GM12865 (cell line): ENCODE measurements around the gene HDAC6.

Source experiments
- DNase-seq: peaks from one replicate; pipeline ENCODE4 v3.0.0; 2010; ENCODE audit warnings: low read depth
- H3K4me3 ChIP-seq: 2 replicates; pipeline ENCODE4 v1.5.1; 2011; ENCODE audit warnings: mild to moderate bottlenecking, low read depth, low read length, control low read depth
- TF ChIP-seq, protein P1 (sequence below): IDR thresholded peaks from 2 replicates; pipeline ENCODE4 v1.5.1; 2011; ENCODE audit warnings: low read length, control low read depth, low read depth, inconsistent platforms; ENCODE audit not compliant: insufficient read depth; ENCODE audit errors: missing control alignments

Gene HDAC6

DNA sequence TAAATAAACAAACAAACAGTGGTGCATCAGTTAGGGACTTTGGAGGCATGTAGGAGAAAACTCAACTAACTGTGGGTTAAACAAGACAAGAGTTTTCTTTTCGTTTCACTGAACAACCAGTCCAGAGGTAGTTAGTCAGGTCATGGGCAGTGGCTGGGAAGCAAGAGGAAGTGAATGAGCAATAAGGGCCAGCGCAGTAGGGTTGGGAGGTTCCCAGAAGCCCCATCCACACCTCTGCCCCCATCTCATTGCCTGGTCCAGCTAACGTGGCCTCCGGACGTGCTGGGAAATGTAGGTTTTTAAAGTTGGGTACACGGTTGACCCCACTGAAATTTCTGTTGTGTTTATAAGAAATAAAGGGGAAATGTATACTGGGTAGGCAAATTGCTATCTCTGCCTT is 31.6 kb upstream of the HDAC6 start:
- TF ChIP-seq, protein P1, sequence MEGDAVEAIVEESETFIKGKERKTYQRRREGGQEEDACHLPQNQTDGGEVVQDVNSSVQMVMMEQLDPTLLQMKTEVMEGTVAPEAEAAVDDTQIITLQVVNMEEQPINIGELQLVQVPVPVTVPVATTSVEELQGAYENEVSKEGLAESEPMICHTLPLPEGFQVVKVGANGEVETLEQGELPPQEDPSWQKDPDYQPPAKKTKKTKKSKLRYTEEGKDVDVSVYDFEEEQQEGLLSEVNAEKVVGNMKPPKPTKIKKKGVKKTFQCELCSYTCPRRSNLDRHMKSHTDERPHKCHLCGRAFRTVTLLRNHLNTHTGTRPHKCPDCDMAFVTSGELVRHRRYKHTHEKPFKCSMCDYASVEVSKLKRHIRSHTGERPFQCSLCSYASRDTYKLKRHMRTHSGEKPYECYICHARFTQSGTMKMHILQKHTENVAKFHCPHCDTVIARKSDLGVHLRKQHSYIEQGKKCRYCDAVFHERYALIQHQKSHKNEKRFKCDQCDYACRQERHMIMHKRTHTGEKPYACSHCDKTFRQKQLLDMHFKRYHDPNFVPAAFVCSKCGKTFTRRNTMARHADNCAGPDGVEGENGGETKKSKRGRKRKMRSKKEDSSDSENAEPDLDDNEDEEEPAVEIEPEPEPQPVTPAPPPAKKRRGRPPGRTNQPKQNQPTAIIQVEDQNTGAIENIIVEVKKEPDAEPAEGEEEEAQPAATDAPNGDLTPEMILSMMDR, result no peak
- H3K4me3 ChIP-seq, result no peak overlapping the region
- DNase-seq, result no peak

- H3K4me3 ChIP-seq, result no peak overlapping the region
- DNase-seq, result no peak
- TF ChIP-seq, protein P1, result no peak
These were observed 29.3 kb upstream of the HDAC6 start for GRCh38 chrX:48772602-48773001.

DNA sequence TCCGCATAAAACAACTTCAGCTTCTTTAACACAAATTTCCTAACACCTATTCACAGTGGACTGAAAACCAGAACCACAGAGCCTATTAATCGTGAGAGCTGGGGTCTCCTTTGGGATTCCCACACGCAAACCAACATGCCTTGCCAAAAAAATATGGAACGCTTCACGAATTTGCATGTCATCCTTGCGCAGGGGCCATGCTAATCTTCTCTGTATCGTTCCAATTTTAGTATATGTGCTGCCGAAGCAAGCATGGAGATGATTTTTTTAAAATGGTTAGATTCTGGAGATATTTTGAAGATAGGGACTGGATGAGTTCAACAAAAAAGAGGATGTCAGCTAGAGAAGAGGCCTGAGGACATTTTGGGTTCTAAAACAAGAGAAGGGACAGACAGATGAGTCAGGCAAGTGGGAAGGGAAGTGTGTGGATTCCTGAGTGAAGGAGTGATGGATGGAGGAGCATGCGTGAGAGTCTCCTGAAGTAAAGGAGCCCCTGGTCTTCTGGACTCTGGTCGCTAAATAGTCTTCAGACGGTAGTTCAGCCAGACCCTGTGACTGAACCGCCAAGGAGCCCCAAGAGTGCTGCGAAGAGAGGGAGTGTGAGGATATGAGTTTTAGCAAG is 24.9 kb upstream of the HDAC6 start:
- TF ChIP-seq, protein P1, result no peak
- no peak overlapping the region for H3K4me3 ChIP-seq
- no peak for DNase-seq

DNA sequence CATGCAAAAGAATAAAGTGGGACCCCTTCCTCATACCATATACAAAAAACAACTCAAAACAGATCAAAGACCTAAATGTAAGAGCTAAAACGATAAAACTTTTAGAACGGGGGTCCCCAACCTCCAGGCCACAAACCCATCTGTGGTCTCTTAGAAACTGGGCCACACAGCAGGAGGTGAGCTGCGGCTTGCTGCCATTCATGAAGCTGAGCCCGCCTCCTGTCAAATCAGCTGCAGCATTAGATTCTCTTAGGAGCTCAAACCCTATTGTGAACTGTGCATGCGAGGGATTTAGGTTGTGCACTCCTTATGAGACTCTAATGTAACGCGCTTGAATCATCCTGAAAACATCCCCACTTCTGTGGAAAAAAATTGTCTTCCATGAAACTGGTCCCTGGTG is 22.5 kb upstream of the HDAC6 start:
- TF ChIP-seq, protein P1, result no peak
- H3K4me3 ChIP-seq, result no peak overlapping the region
- no peak for DNase-seq

DNA sequence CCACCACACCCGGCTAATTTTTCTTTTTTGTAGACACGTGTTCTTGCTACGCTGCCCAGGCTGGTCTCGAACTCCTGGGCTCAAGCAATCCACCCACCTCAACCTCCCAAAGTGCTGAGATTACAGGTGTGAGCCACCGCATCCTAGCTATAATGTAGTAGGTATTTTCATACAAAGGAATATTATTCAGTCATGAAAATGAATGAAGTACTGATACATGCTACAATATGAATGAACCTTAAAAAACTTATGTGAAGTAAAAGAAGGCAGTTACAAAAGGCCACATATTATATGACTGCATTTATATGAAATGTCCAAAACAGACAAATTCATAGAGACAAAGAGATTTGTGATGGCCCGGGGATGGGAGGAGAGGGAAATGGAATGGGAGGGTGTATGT is 20.2 kb upstream of the HDAC6 start:
- H3K4me3 ChIP-seq, result no peak overlapping the region
- TF ChIP-seq, protein P1, result no peak
- DNase-seq, result no peak

GRCh38 chrX:48782216-48782615 is 19.7 kb upstream of the HDAC6 start:
- no peak for DNase-seq
- TF ChIP-seq, protein P1, result no peak
- no peak overlapping the region for H3K4me3 ChIP-seq

DNA sequence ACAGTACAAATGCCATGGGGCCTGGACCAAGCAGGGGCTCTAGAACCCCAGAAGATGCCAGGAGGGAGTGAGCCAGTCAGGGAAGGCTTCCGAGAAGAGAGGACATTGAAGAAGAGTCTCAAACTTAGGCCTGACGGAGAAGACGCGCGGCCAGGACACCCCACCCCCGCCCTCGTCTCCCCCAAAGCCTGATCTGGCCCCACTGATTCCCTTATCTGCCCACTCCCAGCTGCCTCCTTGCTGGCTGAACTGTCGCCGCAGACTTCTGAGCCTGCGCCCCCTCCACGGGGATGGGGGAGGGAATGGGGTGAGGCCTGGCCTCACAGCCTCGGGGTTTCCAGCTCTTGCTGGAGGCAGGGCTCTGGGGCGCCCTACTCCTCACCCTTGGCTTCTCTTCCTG is 19.1 kb upstream of the HDAC6 start:
- H3K4me3 ChIP-seq, result no peak overlapping the region
- TF ChIP-seq, protein P1, result no peak
- no peak for DNase-seq
